SKM-1 (cell line): Measurements from ENCODE around the gene MKKS.

ENCODE experiments used
- DNase-seq: peaks from one replicate; lab custom pipeline; 2025; ENCODE audit not compliant: unreplicated experiment; lab: John Stamatoyannopoulos, UW

MKKS gene

DNA sequence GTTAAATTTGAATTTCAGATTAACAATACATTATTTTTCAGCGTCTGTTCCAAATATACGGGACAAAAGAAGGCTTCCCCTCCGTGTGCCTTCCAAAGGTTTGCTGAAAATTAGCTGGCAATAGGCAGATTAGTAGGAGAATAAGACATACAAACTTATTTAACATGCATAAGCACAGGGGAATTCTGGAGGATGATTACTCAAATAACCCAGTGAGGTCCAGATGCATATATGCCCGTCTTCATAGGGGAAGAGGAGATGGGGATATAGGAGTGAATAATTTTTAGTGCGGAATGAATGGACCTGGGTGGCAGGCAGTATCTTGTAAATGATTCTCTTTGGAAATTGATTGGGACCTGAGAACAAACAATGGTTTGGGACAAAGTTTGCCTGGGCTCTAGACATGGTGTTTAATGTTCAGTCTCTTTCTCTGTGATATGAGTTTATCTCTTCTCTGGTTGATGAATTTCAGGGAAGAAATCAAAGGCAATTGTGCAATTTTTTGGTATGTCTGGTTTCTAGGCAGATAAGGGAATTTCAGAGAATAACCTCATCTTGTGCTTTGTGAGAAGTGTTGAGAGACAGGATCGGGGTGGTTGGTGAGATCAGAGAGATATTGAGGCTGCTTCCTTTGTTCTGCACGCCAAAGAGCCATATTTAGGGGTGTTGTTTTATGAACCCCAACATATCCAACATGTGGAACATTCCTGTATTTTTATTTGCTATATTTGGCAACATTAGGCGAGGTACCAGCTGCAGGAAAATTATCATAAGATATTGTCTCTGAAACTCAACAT lies 63.7 kb downstream of the MKKS start:
- no peak for DNase-seq

DNA sequence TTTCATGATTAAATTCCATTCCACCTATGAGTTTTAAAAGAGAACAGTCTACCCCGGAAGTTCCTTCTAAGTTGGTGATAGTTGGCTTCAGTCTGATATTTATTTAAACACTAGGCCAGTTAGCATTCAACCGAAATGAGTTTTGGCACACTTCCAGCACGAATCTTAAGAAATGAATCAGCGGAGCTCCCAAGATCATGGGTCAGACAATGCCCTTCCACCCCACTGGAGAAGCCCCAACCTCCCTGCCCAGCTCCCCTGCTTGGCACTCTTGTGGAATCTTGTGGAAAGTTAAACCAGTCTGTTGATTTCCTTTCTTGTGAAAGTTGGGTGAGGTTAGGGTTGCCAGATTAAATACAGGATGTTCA lies 64.3 kb downstream of the MKKS start:
- DNase-seq: no peak

DNA sequence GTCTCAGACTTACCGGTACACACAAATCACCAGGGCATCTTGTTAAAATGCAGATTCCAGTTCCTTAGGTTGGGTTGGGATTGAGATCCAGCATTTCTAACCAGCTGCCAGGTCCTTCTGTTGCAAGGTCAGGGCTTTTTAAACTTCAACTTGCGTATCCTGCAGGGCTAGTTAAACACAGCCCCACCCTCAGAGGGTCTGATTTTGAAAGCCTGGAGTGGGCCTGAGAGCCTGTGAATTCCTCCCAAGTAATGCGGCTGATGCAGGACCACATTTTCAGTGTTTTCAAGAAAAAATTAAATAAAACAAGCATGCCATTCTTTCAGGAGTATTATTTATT lies 65.3 kb downstream of the MKKS start:
- no peak for DNase-seq

GRCh38 chr20:10367943-10368701 lies 65.9 kb downstream of the MKKS start:
- DNase-seq: no peak

GRCh38 chr20:10367693-10367942 lies 66.4 kb downstream of the MKKS start:
- no peak for DNase-seq

DNA sequence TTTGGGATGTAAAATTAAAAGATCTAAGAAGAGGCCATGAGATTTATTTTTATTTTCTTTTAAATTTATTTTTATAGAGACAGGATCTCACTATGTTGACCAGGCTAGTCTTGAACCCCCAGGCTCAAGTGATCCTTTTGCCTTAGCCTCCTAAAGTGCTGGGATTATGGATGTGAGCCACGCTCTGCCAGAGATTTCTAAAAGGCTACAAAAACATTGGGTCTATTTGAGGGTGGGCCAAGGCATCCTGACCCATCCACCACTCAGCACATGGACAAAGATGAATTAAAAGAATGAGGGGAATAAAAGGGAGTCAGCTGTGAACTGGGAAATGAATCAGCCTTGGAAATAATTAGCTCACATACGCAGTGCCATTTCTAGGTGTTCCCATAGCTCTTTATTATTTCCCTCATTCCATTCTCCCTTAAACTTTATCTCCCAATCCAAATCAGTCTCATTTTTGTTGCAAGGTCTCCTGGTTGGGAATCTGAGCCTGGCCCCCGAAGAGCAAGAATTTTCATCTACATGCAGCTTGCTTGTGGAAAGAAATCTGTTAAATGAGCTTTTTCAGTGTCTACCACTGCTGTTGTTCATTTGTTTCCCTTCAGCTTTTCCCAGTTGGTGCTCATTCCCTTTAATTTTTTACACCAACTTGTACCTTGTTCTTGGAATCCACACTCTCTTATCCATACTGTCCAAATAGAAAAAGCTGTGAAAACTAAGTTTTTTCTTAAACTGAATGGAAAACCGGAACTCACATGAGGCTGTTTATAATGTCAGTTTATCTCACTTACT lies 66.9 kb downstream of the MKKS start:
- no peak for DNase-seq

DNA sequence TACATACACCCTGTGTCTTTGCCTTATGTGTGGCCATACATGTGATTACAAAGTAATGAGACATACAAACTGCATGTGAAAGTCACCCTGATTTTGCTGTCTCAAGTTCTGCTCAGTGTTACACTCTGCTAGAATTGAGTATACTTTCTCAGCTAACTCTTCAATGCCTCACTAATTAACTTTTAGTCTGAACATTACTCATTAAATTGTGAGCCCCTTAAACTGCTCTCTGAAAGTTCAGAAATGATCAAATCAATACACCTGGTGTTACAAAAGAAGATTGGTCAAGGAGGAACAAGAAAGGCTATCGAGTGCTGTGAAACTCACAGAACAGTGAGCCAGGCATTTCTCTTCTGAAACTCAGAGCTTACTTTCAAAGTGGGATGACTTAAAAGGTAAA lies 71.3 kb downstream of the MKKS start:
- no peak for DNase-seq

- DNase-seq: no peak
Observed at GRCh38 chr20:10360878-10361277, 73.1 kb downstream of the MKKS start.

- no peak for DNase-seq
Observed at GRCh38 chr20:10359621-10360040, 74.4 kb downstream of the MKKS start.

- DNase-seq: no peak
Observed at GRCh38 chr20:10357974-10358373, 76.0 kb downstream of the MKKS start.

DNA sequence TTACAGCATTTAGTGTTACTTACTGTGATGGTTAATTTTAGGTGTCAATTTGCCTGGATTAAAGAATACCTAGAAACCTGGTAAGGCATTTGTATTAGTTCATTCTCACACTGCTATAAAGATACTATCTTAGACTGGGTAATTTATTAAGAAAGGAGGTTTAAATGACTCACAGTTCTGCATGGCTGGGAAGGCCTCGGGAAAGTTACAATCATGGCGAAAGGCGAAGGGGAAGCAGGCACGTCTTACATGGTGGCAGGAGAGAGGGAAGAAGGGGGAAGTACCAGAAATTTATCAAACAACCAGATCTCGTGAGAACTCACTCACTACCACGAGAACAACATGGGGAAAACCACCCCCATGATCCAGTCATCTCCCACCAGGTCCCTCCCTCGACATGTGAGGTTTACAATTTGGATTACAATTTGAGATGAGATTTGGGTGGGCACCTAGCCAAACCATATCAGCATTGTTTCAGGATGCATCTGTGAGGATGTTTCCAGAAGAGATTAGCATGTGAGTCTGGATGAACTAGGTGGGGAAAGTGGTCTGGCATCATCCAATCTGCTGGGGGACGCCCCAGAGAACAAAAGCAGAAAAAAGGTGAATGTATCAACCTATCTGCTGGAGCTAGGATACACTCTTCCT lies 76.8 kb downstream of the MKKS start:
- no peak for DNase-seq

- DNase-seq: no peak
Observed at GRCh38 chr20:10356628-10357027, 77.4 kb downstream of the MKKS start.

DNA sequence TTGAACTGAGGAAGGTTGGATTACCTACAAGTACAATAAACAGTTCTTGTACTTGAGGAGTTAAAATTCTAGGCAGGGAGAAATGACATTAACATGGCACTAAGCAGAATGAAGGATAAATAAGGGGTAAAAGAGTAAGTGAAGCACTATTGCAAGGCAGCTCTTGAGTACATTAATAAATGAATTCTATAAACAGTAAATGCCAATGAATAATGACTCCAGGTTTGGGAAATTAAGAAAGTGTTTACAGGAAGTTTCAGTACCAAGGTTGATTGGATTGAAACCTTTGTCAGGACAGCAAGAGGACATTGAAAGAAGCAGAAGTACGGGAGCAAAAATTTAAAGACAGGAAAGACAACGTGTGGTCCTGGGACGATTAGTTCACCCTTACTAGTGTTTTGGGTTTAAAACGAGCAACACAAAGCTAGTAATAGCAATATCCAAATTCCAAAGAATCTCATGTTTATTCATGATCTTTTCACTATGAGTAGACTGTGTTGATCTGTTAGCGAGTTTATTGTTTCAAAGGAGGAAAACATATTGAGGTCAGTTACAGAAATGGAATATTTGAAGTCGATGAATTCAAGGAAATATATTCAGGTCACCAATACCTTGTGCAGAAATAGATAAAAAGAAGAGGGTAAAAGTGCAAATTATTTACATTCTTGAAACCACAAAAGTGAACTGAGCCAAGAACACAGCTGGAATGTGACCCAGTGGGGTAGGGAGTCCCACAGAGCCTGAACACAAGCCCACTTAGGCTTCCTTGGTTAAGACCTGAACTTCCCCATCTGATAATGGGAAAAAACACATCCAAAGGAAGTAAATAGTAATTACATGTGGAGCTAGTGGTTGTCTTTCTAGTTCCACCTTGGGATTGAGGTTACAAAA lies 80.8 kb downstream of the MKKS start:
- no peak for DNase-seq
